CD4-positive, alpha-beta T cell (primary cell): ENCODE results near the gene UNC79. TPM values are rescaled to one million over a fixed set of nuclear protein-coding genes. Genes with fewer than 3 reads are reported as not detected.

Experiments
- ATAC-seq: fragments of 200-7000 bp; cut with Tn5 transposase; one replicate; pipeline ENCODE4 v1.10.0; 2022; ENCODE audit warnings: mild to moderate bottlenecking; ENCODE audit not compliant: poor library complexity
- CTCF ChIA-PET: fragments of 350-600 bp; sonication (Branson Sonifier 250); formaldehyde crosslinking; loops from one replicate; lab custom pipeline; 2021; ENCODE audit warnings: antibody characterized with exemption, inconsistent platforms; lab: Charles Lee
- POLR2A ChIA-PET: fragments of 350-600 bp; sonication (Branson Sonifier 250); formaldehyde crosslinking; loops from one replicate; lab custom pipeline; 2021; ENCODE audit warnings: antibody characterized with exemption, inconsistent platforms; lab: Charles Lee
- DNase-seq, 14 experiments: peaks; one replicate each; pipeline ENCODE4 v3.0.0-alpha.2; 2013 to 2020; ENCODE audit warnings: mixed read lengths in 2 of 14
- H3K27ac ChIP-seq, 2 donors: one replicate each; pipeline versions ENCODE4 v1.5.1 to v1.7.0; 2013; ENCODE audit warnings: low read length in 2 of 2, low read depth in 1 of 2, mild to moderate bottlenecking in 1 of 2
- H3K27me3 ChIP-seq, 2 experiments: 1 replicate in 1 of 2; 2 replicates in 1 of 2; pipeline versions ENCODE4 v1.6.1 to v1.7.0; 2013; ENCODE audit warnings: low read length in 2 of 2, control low read depth in 1 of 2, mild to moderate bottlenecking in 1 of 2, moderate library complexity in 1 of 2; ENCODE audit not compliant: insufficient read depth in 2 of 2, control insufficient read depth in 1 of 2
- H3K36me3 ChIP-seq: one replicate; pipeline ENCODE4 v1.6.1; 2013; ENCODE audit warnings: low read length, control low read depth; ENCODE audit not compliant: insufficient read depth
- H3K4me1 ChIP-seq: one replicate; pipeline ENCODE4 v1.6.1; 2013; ENCODE audit warnings: low read length, control low read depth; ENCODE audit not compliant: insufficient read depth
- H3K4me3 ChIP-seq: one replicate; pipeline ENCODE4 v1.5.1; 2013; ENCODE audit warnings: mild to moderate bottlenecking, low read length, moderate library complexity
- H3K9me3 ChIP-seq, 2 experiments: 1 replicate in 1 of 2; 2 replicates in 1 of 2; pipeline versions ENCODE4 v1.6.1 to v1.7.0; 2013; ENCODE audit warnings: low read length in 2 of 2, mild to moderate bottlenecking in 2 of 2, control low read depth in 1 of 2, moderate library complexity in 1 of 2; ENCODE audit not compliant: control insufficient read depth in 1 of 2, insufficient read depth in 1 of 2
- H3K27ac Mint-ChIP-seq: one replicate; pipeline ENCODE4 v1.8.0; 2020; ENCODE audit warnings: mixed read lengths
- H3K27me3 Mint-ChIP-seq: one replicate; pipeline ENCODE4 v1.8.0; 2021; ENCODE audit warnings: mixed read lengths
- H3K36me3 Mint-ChIP-seq: one replicate; pipeline ENCODE4 v1.8.0; 2021; ENCODE audit warnings: low read depth, mixed read lengths
- H3K4me1 Mint-ChIP-seq: one replicate; pipeline ENCODE4 v1.8.0; 2021; ENCODE audit warnings: low read depth, mixed read lengths
- H3K4me3 Mint-ChIP-seq: one replicate; pipeline ENCODE4 v1.8.0; 2020; ENCODE audit warnings: mild to moderate bottlenecking, mixed read lengths
- H3K9me3 Mint-ChIP-seq: one replicate; pipeline ENCODE4 v1.8.0; 2020; ENCODE audit warnings: mixed read lengths
- intact Hi-C, 2 experiments: fragments of 100-400 bp; cut with DNase I in 1 of 2; cut with micrococcal nuclease in 1 of 2; formaldehyde crosslinking; loops; one replicate each; pipeline versions ENCODE4 v1.15.1 to v1.9.0; 2023 to 2025; cut with DNase I, micrococcal nuclease
- total RNA-seq, 174 experiments: library from RNA in 2 of 174; stranded (reverse) in 2 of 174; gene quantifications; one replicate each; pipeline ENCODE4 v1.2.3 and lab custom pipeline; 2021 to 2026
- TF ChIP-seq, protein P1 (sequence below): fragments of 200-600 bp; IDR thresholded peaks from one replicate; pipeline ENCODE4 v1.8.0; 2022; ENCODE audit warnings: antibody characterized with exemption, mild to moderate bottlenecking

The UNC79 gene
- total RNA-seq, 2 experiments from 2014 or later: not detected

DNA sequence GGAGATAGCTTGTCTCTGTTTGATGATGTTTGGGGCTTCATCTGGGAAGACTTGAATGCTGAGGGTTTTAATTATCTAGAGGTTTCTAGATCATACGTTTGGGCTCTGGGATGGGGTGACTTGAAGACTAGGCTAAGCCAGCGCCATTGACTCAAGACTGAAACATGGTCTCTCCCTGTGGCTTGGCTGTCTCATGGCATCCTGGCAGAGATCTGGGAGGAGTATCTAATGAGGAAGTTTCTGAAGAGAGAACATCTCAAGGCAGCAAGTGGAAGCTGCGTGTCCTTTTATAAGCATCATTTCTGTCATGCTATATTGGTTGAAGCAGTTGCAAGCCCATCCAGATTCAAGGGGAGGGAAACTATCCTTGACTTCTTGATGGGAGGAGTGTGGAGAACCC is 104.8 kb downstream of the UNC79 start:
- TF ChIP-seq, protein P1, sequence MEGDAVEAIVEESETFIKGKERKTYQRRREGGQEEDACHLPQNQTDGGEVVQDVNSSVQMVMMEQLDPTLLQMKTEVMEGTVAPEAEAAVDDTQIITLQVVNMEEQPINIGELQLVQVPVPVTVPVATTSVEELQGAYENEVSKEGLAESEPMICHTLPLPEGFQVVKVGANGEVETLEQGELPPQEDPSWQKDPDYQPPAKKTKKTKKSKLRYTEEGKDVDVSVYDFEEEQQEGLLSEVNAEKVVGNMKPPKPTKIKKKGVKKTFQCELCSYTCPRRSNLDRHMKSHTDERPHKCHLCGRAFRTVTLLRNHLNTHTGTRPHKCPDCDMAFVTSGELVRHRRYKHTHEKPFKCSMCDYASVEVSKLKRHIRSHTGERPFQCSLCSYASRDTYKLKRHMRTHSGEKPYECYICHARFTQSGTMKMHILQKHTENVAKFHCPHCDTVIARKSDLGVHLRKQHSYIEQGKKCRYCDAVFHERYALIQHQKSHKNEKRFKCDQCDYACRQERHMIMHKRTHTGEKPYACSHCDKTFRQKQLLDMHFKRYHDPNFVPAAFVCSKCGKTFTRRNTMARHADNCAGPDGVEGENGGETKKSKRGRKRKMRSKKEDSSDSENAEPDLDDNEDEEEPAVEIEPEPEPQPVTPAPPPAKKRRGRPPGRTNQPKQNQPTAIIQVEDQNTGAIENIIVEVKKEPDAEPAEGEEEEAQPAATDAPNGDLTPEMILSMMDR: no peak
- Mint-ChIP-seq H3K27ac (no peak overlapping the region), H3K27me3 (peaks cover 23% of the 10 kb centered on the region), H3K9me3 (no peaks in the 10 kb centered on the region), H3K4me3 (no peak overlapping the region), H3K36me3 (no peaks in the 10 kb centered on the region), H3K4me1 (no peaks in the 10 kb centered on the region)
- no peak for DNase-seq
- Histone ChIP-seq H3K9me3 (no peaks in the 10 kb centered on the region), H3K27ac (no peak overlapping the region), H3K27me3 (peaks cover 0 to 4% of the 10 kb centered on the region in 2 experiments), H3K4me3 (no peak overlapping the region), H3K36me3 (no peaks in the 10 kb centered on the region), H3K4me1 (no peaks in the 10 kb centered on the region)
- ChIA-PET CTCF (no interaction called here), POLR2A (no interaction called here)
- no peak for ATAC-seq
- intact Hi-C loops: no loop called here

DNA sequence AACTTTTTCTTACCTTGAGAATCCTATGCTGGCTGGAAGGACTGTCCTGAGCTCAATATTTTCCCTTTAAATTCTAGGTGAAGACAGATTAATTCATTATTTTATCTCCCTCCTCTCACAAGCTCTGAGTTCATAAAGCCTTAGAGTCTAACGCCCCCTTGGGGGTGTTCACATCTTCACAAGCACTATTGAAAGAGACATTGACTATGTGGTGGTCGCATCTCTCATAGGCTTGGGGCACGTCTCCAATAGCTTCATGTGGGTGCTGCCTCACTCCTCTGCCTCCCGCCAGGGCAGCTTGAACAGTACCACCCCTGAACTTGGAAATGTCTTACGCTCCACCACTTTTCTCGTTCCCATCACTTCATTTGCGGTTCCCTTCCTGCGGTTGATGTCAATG is 106.2 kb downstream of the UNC79 start:
- Mint-ChIP-seq H3K27ac (no peak overlapping the region), H3K27me3 (peaks cover 23% of the 10 kb centered on the region), H3K4me1 (no peaks in the 10 kb centered on the region), H3K4me3 (no peak overlapping the region), H3K9me3 (no peaks in the 10 kb centered on the region), H3K36me3 (no peaks in the 10 kb centered on the region)
- H3K27me3 ChIP-seq: no peaks in the 10 kb centered on the region
- no peaks in the 10 kb centered on the region for H3K4me1 ChIP-seq
- DNase-seq (no peak), ATAC-seq (no peak)
- H3K4me3 ChIP-seq: no peak overlapping the region
- intact Hi-C loops: no loop called here
- no peak overlapping the region for H3K27ac ChIP-seq
- H3K36me3 ChIP-seq: no peaks in the 10 kb centered on the region
- POLR2A ChIA-PET: no interaction called here
- CTCF ChIA-PET: no interaction called here
- TF ChIP-seq, protein P1: no peak
- H3K9me3 ChIP-seq: no peaks in the 10 kb centered on the region

DNA sequence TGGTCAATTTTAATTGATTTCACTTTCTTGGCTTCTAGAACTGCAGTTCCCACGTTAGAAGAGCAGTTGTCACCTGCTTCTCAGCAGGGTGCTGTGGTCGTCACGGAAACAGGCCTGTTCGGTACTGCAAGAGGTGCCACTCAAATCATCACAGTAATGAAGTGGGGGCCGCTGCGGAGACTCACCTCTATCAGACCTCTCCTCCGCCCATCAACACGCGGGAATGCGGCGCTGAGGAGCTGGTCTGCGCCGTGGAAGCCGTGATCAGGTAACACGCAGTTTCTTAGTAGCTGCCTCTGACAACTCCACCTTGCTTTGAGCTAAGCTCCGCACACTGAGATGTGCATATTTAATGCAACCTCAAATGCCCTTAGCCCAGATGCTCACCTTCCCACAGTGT is 107.2 kb downstream of the UNC79 start:
- POLR2A ChIA-PET: no interaction called here
- ATAC-seq (no peak), DNase-seq (no peak)
- Histone ChIP-seq H3K4me3 (no peak overlapping the region), H3K36me3 (no peaks in the 10 kb centered on the region), H3K27me3 (no peaks in the 10 kb centered on the region), H3K27ac (no peak overlapping the region), H3K4me1 (no peaks in the 10 kb centered on the region), H3K9me3 (no peaks in the 10 kb centered on the region)
- intact Hi-C loops: no loop called here
- H3K27me3 Mint-ChIP-seq: peaks cover 26% of the 10 kb centered on the region
- no peaks in the 10 kb centered on the region for H3K36me3 Mint-ChIP-seq
- no peak overlapping the region for H3K4me3 Mint-ChIP-seq
- no peak overlapping the region for H3K27ac Mint-ChIP-seq
- no peaks in the 10 kb centered on the region for H3K9me3 Mint-ChIP-seq
- CTCF ChIA-PET: no interaction called here
- TF ChIP-seq, protein P1: no peak
- H3K4me1 Mint-ChIP-seq: no peaks in the 10 kb centered on the region
